H1 (cell line): ENCODE data around the gene MYO1D. TPM values are rescaled to one million over a fixed set of nuclear protein-coding genes. Genes with fewer than 3 reads are reported as not detected.

ENCODE experiments used
- CTCF ChIA-PET: fragments of 300-600 bp; sonication (Branson Sonifier 250); formaldehyde crosslinking; loops from one replicate; lab custom pipeline; 2021; ENCODE audit not compliant: partially characterized antibody; lab: Charles Lee
- POLR2A ChIA-PET: fragments of 300-600 bp; sonication (Branson Sonifier 250); formaldehyde crosslinking; loops from one replicate; lab custom pipeline; 2021; ENCODE audit warnings: inconsistent platforms; ENCODE audit not compliant: partially characterized antibody; lab: Charles Lee
- DNase-seq, 2 experiments: peaks; one replicate each; pipeline versions ENCODE4 v3.0.0 to v3.0.0-alpha.2; 2010 to 2022; ENCODE audit warnings: low spot score in 2 of 2, low read depth in 1 of 2, mixed read lengths in 1 of 2
- FAIRE-seq: peaks from 2 replicates; lab custom pipeline; 2011; peaks lifted over from hg19 to GRCh38; lab: Jason Lieb, UNC
- H2AFZ ChIP-seq: 2 replicates; pipeline ENCODE4 v1.8.1; 2012; ENCODE audit warnings: low read length, inconsistent platforms
- H2AK5ac ChIP-seq: 2 replicates; pipeline ENCODE4 v1.6.1; 2013; ENCODE audit warnings: low read depth, low read length
- H2BK120ac ChIP-seq: replicated peaks from 2 replicates; pipeline ENCODE3; 2013; ENCODE audit warnings: low read depth, low read length, inconsistent platforms
- H2BK12ac ChIP-seq: 2 replicates; pipeline ENCODE4 v1.6.1; 2013; ENCODE audit warnings: low read depth, low read length
- H2BK15ac ChIP-seq: 2 replicates; pipeline ENCODE4 v1.6.1; 2013; ENCODE audit warnings: low read length
- H2BK20ac ChIP-seq: 2 replicates; pipeline ENCODE4 v1.6.1; 2013; ENCODE audit warnings: low read length
- H2BK5ac ChIP-seq: 2 replicates; pipeline ENCODE4 v1.6.1; 2013; ENCODE audit warnings: low read depth, low read length
- H3K14ac ChIP-seq: 2 replicates; pipeline ENCODE4 v1.6.1; 2013; ENCODE audit warnings: inconsistent platforms; ENCODE audit not compliant: insufficient read length
- H3K18ac ChIP-seq: 2 replicates; pipeline ENCODE4 v1.6.1; 2013; ENCODE audit warnings: low read length; ENCODE audit errors: extremely low read depth
- H3K23ac ChIP-seq: 2 replicates; pipeline ENCODE4 v1.6.1; 2013; ENCODE audit warnings: inconsistent platforms; ENCODE audit not compliant: insufficient read length
- H3K23me2 ChIP-seq: 2 replicates; pipeline ENCODE4 v1.6.1; 2013; ENCODE audit warnings: low read depth, low read length
- H3K27ac ChIP-seq: 2 replicates; pipeline ENCODE4 v1.6.1; 2011; ENCODE audit warnings: low read depth, low read length, inconsistent platforms
- H3K27me3 ChIP-seq, 4 experiments: replicated peaks in 1 of 4; 1 replicate in 1 of 4; 2 replicates in 3 of 4; pipeline versions ENCODE4 v1.6.1 to v1.8.1; 2011 to 2013; ENCODE audit warnings: low read length in 3 of 4, mild to moderate bottlenecking in 3 of 4, inconsistent platforms in 2 of 4, mixed read lengths in 2 of 4, moderate library complexity in 1 of 4; ENCODE audit not compliant: control insufficient read depth in 3 of 4, insufficient read depth in 3 of 4; ENCODE audit errors: extremely low read depth in 1 of 4
- H3K36me3 ChIP-seq, 4 experiments: 2 replicates each; pipeline versions ENCODE4 v1.6.1 to v1.8.1; 2011 to 2013; ENCODE audit warnings: mild to moderate bottlenecking in 4 of 4, low read length in 3 of 4, moderate library complexity in 2 of 4, control low read depth in 1 of 4, inconsistent platforms in 1 of 4; ENCODE audit not compliant: insufficient read depth in 4 of 4, control insufficient read depth in 2 of 4
- H3K4ac ChIP-seq: replicated peaks from 2 replicates; pipeline ENCODE3; 2013; ENCODE audit warnings: low read length, low read depth, mixed read lengths, inconsistent platforms; ENCODE audit not compliant: insufficient read length
- H3K4me1 ChIP-seq, 4 experiments: replicated peaks in 1 of 4; 1 replicate in 1 of 4; 2 replicates in 3 of 4; pipeline versions ENCODE4 v1.6.1 to v1.8.1; 2011 to 2013; ENCODE audit warnings: low read length in 3 of 4, inconsistent platforms in 2 of 4, mixed read lengths in 1 of 4; ENCODE audit not compliant: insufficient read depth in 4 of 4, control insufficient read depth in 3 of 4
- H3K4me2 ChIP-seq, 2 experiments: 2 replicates each; pipeline versions ENCODE4 v1.6.1 to v1.8.1; 2011 to 2013; ENCODE audit warnings: low read depth in 2 of 2, low read length in 2 of 2, control low read depth in 1 of 2, inconsistent platforms in 1 of 2, mild to moderate bottlenecking in 1 of 2; ENCODE audit not compliant: insufficient read depth in 1 of 2
- H3K4me3 ChIP-seq, 4 experiments: fragments of 200-600, 300-600 bp in 1 of 4; sonication (generic), shearing (Covaris generic), sonication (Bioruptor Twin) in 1 of 4; 2 replicates each; pipeline versions ENCODE4 v1.5.1 to v1.8.1; 2011 to 2016; ENCODE audit warnings: low read length in 4 of 4, low read depth in 3 of 4, control low read depth in 2 of 4, inconsistent platforms in 2 of 4, mild to moderate bottlenecking in 2 of 4, mixed read lengths in 1 of 4, moderate library complexity in 1 of 4; ENCODE audit not compliant: insufficient read depth in 2 of 4; ENCODE audit errors: extremely low read depth in 1 of 4
- H3K56ac ChIP-seq: replicated peaks from 2 replicates; pipeline ENCODE3; 2013; ENCODE audit warnings: low read depth, mild to moderate bottlenecking, mixed read lengths, low read length, inconsistent platforms; ENCODE audit not compliant: insufficient read length
- H3K79me1 ChIP-seq: 2 replicates; pipeline ENCODE4 v1.6.1; 2013; ENCODE audit warnings: low read depth, low read length, control low read depth
- H3K79me2 ChIP-seq, 2 experiments: 2 replicates each; pipeline versions ENCODE4 v1.6.1 to v1.8.1; 2012 to 2013; ENCODE audit warnings: low read length in 2 of 2, mild to moderate bottlenecking in 2 of 2, inconsistent platforms in 1 of 2; ENCODE audit not compliant: insufficient read depth in 2 of 2, control insufficient read depth in 1 of 2
- H3K9ac ChIP-seq, 4 experiments: replicated peaks in 1 of 4; 1 replicate in 1 of 4; 2 replicates in 3 of 4; pipeline versions ENCODE4 v1.6.1 to v1.8.1; 2011 to 2013; ENCODE audit warnings: low read depth in 3 of 4, low read length in 3 of 4, control low read depth in 2 of 4, mild to moderate bottlenecking in 2 of 4, moderate library complexity in 2 of 4, inconsistent platforms in 1 of 4; ENCODE audit errors: extremely low read depth in 1 of 4
- H3K9me3 ChIP-seq, 2 experiments: 2 replicates each; pipeline versions ENCODE4 v1.6.1 to v1.8.1; 2012 to 2013; ENCODE audit warnings: mild to moderate bottlenecking in 2 of 2, moderate library complexity in 2 of 2, control low read depth in 1 of 2, inconsistent platforms in 1 of 2, low read depth in 1 of 2, low read length in 1 of 2, mixed read lengths in 1 of 2; ENCODE audit not compliant: insufficient read depth in 2 of 2
- H4K20me1 ChIP-seq, 2 experiments: replicated peaks in 1 of 2; 2 replicates each; pipeline versions ENCODE3 to v1.8.1; 2011 to 2013; ENCODE audit warnings: inconsistent platforms in 2 of 2, low read length in 2 of 2, mild to moderate bottlenecking in 1 of 2; ENCODE audit not compliant: insufficient read depth in 2 of 2, control insufficient read depth in 1 of 2
- H4K5ac ChIP-seq: 2 replicates; pipeline ENCODE4 v1.6.1; 2013; ENCODE audit warnings: low read length, low read depth, mixed read lengths, inconsistent platforms; ENCODE audit not compliant: insufficient read length
- H4K8ac ChIP-seq: 2 replicates; pipeline ENCODE4 v1.8.0; 2013; ENCODE audit warnings: mild to moderate bottlenecking, moderate library complexity, low read length, inconsistent platforms; ENCODE audit not compliant: insufficient read depth; ENCODE audit errors: extremely low read depth
- H4K91ac ChIP-seq: replicated peaks from 2 replicates; pipeline ENCODE3; 2013; ENCODE audit warnings: low read length, mixed read lengths, inconsistent platforms; ENCODE audit not compliant: insufficient read length
- CTBP2 ChIP-seq: IDR thresholded peaks from 2 replicates; pipeline ENCODE4 v1.7.0; 2011; ENCODE audit warnings: borderline replicate concordance, mild to moderate bottlenecking, moderate library complexity, mixed read lengths, low read length; ENCODE audit not compliant: insufficient read depth, insufficient read length
- JUND ChIP-seq: IDR thresholded peaks from 2 replicates; pipeline ENCODE4 v1.6.1; 2011; ENCODE audit warnings: mild to moderate bottlenecking, improper control_type of control experiment, low read length
- MAX ChIP-seq: IDR thresholded peaks from 2 replicates; pipeline ENCODE4 v1.6.1; 2012; ENCODE audit warnings: inconsistent platforms
- NANOG ChIP-seq: IDR thresholded peaks from 2 replicates; pipeline ENCODE4 v1.6.1; 2011; ENCODE audit warnings: low read length, low read depth, mild to moderate bottlenecking, inconsistent platforms; ENCODE audit not compliant: insufficient read depth, poor library complexity, severe bottlenecking
- RAD21 ChIP-seq, 2 experiments: IDR thresholded peaks in 1 of 2; conservative IDR thresholded peaks in 1 of 2; 2 replicates each; pipeline ENCODE4 v1.6.1; 2011; ENCODE audit warnings: low read depth in 2 of 2, low read length in 2 of 2, improper control_type of control experiment in 1 of 2, inconsistent platforms in 1 of 2, mild to moderate bottlenecking in 1 of 2, moderate library complexity in 1 of 2
- SIN3A ChIP-seq, 2 experiments: IDR thresholded peaks in 1 of 2; conservative IDR thresholded peaks in 1 of 2; 2 replicates each; pipeline ENCODE4 v1.6.1; 2011 to 2012; ENCODE audit warnings: low read length in 2 of 2, improper control_type of control experiment in 1 of 2, low read depth in 1 of 2, mild to moderate bottlenecking in 1 of 2
- ZNF274 ChIP-seq: IDR thresholded peaks from 2 replicates; pipeline ENCODE4 v1.7.0; 2012; ENCODE audit warnings: low read length, borderline replicate concordance; ENCODE audit errors: extremely low read depth
- WGBS, 2 experiments: shearing (Covaris generic) in 1 of 2; methylation state at CpG; one replicate each; pipeline versions ENCODE4 v1.1.6 to v1.1.7; 2013 to 2015; ENCODE audit warnings: low lambda C conversion rate in 2 of 2, mixed read lengths in 2 of 2, inconsistent platforms in 1 of 2, low coverage in 1 of 2, missing lambda C conversion rate in 1 of 2; ENCODE audit not compliant: insufficient replicate concordance in 2 of 2, insufficient coverage in 1 of 2, insufficient read length in 1 of 2; ENCODE audit errors: extremely low coverage in 1 of 2, missing lambda C conversion rate in 1 of 2; 5-methylcytosine and 5-hydroxymethylcytosine counted together
- polyA plus RNA-seq, 7 experiments: library from polyadenylated mRNA; depleted of rRNA in 3 of 7; stranded (reverse) in 5 of 7; unstranded in 2 of 7; fragments of >200 nt in 5 of 7; fragments of 200-250 nt in 2 of 7; gene quantifications; 1 replicate in 5 of 7; 2 replicates in 1 of 7; 4 replicates in 1 of 7; pipeline versions ENCODE4 v1.2.1 to v1.2.3, GENCODE V29; 2011 to 2013; ENCODE audit warnings: missing spikeins in 2 of 7, mixed read lengths in 2 of 7
- total RNA-seq: library from RNA; stranded (reverse); fragmentation: NEBNext Ultra II Directional; extraction: Animal tissue kit (Norgen Biotek cat#: 25700); gene quantifications from 2 replicates; pipeline ENCODE4 v1.2.1, GENCODE V29; 2021
- TF ChIP-seq, protein P1 (sequence below): IDR thresholded peaks from 2 replicates; pipeline ENCODE4 v1.6.1; 2011; ENCODE audit warnings: low read length, improper control_type of control experiment

Gene MYO1D
- total and polyA plus RNA-seq, 2 of the 8 experiments (the other 6 are each of a cell fraction or from before 2014, with no cell fraction given): 6.5 to 25.4 TPM

DNA sequence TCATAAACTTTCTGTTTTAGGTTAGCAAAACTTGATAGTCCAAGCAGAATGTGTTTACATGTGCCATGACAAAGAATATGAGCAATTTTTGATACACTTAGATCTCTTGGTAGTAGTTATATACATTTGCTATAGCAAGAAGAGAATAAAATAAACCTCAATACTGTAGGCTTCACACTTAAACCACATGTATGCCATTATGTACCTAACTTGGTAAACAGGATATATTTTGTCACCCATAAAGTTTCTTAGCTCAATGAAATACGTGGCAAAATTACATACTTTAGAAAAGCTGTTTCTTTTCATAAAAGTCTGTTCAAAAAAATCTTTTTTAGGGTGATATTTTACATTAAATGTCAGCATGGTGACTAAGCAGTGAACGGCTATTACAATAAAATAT lies 184.7 kb downstream of the MYO1D start:
- WGBS, 2 experiments: 83% methylated on average over 2 of the region's 2 CpGs; no CpG with 5 or more reads in 1 of the 2 experiments
- no peak for DNase-seq
- H3K27me3 ChIP-seq: no peaks in the 10 kb centered on the region
- no peaks in the 10 kb centered on the region for H3K79me2 ChIP-seq
- H3K56ac ChIP-seq: no peak overlapping the region
- H4K91ac ChIP-seq: no peak overlapping the region
- no peaks in the 10 kb centered on the region for H3K4me1 ChIP-seq
- no peaks in the 10 kb centered on the region for H4K20me1 ChIP-seq
- no peak overlapping the region for H3K14ac ChIP-seq
- CTCF ChIA-PET: interaction anchor here (1.0 to 2.1 kb wide), 2 partner anchors 33 to 63 kb away, joined by 3 to 11 read pairs; no protein-coding TSS in a partner anchor
- no peak overlapping the region for H3K4me3 ChIP-seq
- H2AK5ac ChIP-seq: no peak overlapping the region
- H3K4ac ChIP-seq: no peak overlapping the region
- H2BK5ac ChIP-seq: no peak overlapping the region
- H3K9ac ChIP-seq: no peak overlapping the region
- no peak overlapping the region for H3K18ac ChIP-seq
- FAIRE-seq: no peak
- no peak overlapping the region for H3K4me2 ChIP-seq
- no peak overlapping the region for H2BK12ac ChIP-seq
- H3K36me3 ChIP-seq: no peaks in the 10 kb centered on the region
- no peak overlapping the region for H4K8ac ChIP-seq
- H3K9me3 ChIP-seq: peaks cover 4 to 7% of the 10 kb centered on the region in 2 experiments; a peak in 3 of 4 replicates
- no peak overlapping the region for H2BK120ac ChIP-seq
- H3K23me2 ChIP-seq: no peaks in the 10 kb centered on the region
- H4K5ac ChIP-seq: no peak overlapping the region
- POLR2A ChIA-PET: interaction anchor here (1.6 kb wide), 1 partner anchor 10 kb away, joined by 3 read pairs; no protein-coding TSS in a partner anchor
- TF ChIP-seq JUND: no peak
- TF ChIP-seq NANOG: no peak
- TF ChIP-seq RAD21 (IDR thresholded peaks at IDR 0.05 in 1 of 2, conservative IDR thresholded peaks at IDR 0.05 in 1 of 2; ENCODE audit: low read depth in 2 of 2, low read length in 2 of 2): no peak
- TF ChIP-seq ZNF274: no peak
- TF ChIP-seq MAX: no peak
- TF ChIP-seq SIN3A (conservative IDR thresholded peaks at IDR 0.05 in 1 of 2, IDR thresholded peaks at IDR 0.05 in 1 of 2; ENCODE audit: low read depth in 1 of 2, low read length in 2 of 2): no peak
- TF ChIP-seq, protein P1, sequence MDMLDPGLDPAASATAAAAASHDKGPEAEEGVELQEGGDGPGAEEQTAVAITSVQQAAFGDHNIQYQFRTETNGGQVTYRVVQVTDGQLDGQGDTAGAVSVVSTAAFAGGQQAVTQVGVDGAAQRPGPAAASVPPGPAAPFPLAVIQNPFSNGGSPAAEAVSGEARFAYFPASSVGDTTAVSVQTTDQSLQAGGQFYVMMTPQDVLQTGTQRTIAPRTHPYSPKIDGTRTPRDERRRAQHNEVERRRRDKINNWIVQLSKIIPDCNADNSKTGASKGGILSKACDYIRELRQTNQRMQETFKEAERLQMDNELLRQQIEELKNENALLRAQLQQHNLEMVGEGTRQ: no peak
- no peak for TF ChIP-seq CTBP2
- no peak overlapping the region for H3K27ac ChIP-seq
- H2BK20ac ChIP-seq: no peak overlapping the region
- no peak overlapping the region for H2AFZ ChIP-seq
- no peaks in the 10 kb centered on the region for H3K79me1 ChIP-seq
- no peak overlapping the region for H2BK15ac ChIP-seq
- no peak overlapping the region for H3K23ac ChIP-seq
